Measurements from ENCODE around the gene RXFP3.
"Not testable (repeated sequence)": the region's sequence is repeated elsewhere in the genome, so short reads cannot be mapped to it uniquely, and the experiment has no call there.

The RXFP3 gene

GRCh38 chr5:33937017-33937706 is 976 bp downstream of the RXFP3 start:
- no peak for DNase-seq (ENCODE audit: low spot score)

DNA sequence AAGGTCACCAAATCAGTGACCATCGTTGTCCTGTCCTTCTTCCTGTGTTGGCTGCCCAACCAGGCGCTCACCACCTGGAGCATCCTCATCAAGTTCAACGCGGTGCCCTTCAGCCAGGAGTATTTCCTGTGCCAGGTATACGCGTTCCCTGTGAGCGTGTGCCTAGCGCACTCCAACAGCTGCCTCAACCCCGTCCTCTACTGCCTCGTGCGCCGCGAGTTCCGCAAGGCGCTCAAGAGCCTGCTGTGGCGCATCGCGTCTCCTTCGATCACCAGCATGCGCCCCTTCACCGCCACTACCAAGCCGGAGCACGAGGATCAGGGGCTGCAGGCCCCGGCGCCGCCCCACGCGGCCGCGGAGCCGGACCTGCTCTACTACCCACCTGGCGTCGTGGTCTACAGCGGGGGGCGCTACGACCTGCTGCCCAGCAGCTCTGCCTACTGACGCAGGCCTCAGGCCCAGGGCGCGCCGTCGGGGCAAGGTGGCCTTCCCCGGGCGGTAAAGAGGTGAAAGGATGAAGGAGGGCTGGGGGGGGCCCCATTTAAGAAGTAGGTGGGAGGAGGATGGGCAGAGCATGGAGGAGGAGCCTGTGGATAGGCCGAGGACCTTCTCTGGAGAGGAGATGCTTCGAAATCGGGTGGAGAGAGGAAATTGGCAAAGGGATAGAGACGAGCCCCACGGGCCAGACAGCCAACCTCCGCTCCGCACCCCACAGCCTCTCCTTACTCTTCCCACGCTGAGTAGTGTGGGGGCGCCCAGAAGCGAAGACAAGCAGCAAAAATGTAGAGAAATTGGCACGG is 1.7 kb downstream of the RXFP3 start:
- DNase-seq (ENCODE audit: low spot score), result no peak

DNA sequence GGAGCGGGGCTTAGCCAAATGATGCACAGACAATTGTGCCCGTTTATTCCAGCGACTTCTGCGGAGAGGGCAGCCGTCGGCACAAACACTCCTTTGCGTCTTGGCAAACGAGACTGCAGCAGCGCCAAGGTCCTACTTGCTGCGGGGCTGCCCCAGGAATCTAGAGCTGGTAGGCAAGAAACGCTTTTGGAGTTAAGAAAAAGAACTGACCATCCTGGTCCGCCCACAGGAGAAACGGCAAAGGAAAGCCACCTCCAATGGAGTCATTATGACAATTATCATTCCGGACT is 2.3 kb downstream of the RXFP3 start:
- DNase-seq (ENCODE audit: low spot score), result no peak

- no peak for DNase-seq (ENCODE audit: low spot score)
These were observed 2.7 kb downstream of the RXFP3 start for GRCh38 chr5:33938881-33939280.

DNA sequence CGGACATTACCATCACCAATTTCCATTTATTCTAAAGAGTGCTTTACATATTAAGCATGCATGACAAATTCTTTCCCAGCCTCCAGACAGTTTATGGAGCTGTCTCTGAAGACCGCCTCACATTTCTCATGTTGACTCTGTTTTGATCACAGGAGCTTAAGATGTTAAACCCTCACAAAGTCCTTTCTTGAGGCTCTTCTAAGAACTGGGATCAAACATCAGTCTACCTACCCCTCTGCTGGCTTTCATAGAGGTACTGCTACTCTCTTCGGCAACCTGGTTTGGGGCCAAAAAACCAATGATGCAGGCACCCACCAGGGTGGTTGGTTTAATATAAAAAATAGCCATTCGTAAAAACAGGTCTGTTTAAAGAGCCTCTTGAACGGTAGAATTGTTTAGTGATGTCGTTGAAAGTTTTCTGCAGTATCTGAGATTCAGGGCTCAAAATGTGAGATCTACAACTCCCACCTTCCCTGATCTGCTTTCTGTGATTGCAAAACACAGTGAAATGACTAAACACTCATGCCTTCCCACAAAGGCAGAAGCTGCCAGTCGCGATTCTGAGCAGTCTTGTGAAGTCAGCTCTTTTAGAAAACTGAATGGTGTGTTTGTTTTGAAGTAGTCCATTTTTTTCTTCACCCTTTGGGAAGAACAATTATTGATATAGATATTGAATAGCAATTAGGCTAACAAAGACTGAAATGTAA is 3.5 kb downstream of the RXFP3 start:
- DNase-seq (ENCODE audit: low spot score), result no peak

DNA sequence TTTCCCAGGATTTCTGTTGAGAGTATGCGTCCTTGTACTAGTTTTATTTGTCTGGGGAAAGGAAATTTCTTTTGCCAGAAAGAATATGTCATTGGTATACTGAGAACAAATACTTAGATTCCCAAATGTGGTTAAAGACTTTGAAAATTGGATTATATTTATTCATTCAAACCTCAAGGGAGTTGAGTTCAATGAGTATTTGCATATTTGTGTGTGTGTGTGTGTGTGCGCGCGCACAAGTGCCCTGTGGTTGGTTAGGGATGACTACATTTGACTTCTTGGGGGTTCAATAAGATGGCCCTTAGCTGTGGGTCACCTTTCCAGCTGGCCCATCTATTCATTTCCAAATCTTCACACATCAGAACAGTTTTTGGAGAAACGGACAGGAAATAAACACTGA is 4.9 kb downstream of the RXFP3 start:
- no peak for DNase-seq (ENCODE audit: low spot score)

GRCh38 chr5:33944543-33945132 is 8.5 kb downstream of the RXFP3 start:
- no peak for DNase-seq (ENCODE audit: low spot score)

- DNase-seq (ENCODE audit: low spot score), result not testable (repeated sequence)
These were observed 16.0 kb downstream of the RXFP3 start for GRCh38 chr5:33952175-33952574.

- DNase-seq (ENCODE audit: low spot score), result no peak
These were observed 21.5 kb downstream of the RXFP3 start for GRCh38 chr5:33957577-33958150.

- no peak for DNase-seq (ENCODE audit: low spot score)
These were observed 22.0 kb downstream of the RXFP3 start for GRCh38 chr5:33958176-33958575.

- DNase-seq (ENCODE audit: low spot score), result no peak
These were observed 28.0 kb downstream of the RXFP3 start for GRCh38 chr5:33964132-33964700.

GRCh38 chr5:33966805-33967204 is 30.6 kb downstream of the RXFP3 start:
- no peak for DNase-seq (ENCODE audit: low spot score)

DNA sequence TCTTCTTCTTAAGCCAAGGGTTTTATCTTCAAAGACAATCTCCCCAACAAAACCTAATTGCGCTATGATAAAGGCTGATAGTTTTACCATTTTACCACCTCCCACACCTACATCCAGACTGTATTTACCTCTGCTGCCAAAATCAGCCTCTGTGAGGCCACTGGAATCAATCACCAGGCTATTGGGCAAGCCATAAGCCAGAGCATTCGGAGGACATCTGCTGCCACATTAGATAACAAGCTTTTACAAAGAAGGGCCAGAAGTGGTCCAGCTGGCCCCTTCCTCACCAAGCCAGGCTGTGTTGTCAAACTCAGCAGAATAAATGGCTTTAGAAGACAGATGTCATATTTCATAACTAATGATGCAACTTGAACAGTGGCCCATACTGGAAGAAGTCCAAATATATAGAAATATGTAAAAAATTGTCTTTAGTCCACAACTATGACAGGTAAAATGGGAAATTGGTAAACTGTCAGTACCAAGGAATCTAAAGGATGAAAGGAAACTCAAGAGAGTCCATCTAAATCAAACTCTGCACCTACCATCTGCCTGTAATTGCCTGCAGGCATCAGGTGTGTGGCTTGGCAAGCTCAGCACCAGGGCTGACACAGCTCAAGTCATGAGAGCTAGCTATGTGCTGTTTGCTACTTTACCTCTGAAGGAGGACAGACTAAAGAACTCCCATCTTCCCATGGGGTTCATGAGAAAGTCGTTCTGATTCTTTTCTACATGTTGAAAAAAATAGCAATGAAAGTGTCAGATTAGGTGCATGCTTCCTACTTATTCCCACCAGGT is 32.2 kb downstream of the RXFP3 start:
- DNase-seq (ENCODE audit: low spot score), result no peak

DNA sequence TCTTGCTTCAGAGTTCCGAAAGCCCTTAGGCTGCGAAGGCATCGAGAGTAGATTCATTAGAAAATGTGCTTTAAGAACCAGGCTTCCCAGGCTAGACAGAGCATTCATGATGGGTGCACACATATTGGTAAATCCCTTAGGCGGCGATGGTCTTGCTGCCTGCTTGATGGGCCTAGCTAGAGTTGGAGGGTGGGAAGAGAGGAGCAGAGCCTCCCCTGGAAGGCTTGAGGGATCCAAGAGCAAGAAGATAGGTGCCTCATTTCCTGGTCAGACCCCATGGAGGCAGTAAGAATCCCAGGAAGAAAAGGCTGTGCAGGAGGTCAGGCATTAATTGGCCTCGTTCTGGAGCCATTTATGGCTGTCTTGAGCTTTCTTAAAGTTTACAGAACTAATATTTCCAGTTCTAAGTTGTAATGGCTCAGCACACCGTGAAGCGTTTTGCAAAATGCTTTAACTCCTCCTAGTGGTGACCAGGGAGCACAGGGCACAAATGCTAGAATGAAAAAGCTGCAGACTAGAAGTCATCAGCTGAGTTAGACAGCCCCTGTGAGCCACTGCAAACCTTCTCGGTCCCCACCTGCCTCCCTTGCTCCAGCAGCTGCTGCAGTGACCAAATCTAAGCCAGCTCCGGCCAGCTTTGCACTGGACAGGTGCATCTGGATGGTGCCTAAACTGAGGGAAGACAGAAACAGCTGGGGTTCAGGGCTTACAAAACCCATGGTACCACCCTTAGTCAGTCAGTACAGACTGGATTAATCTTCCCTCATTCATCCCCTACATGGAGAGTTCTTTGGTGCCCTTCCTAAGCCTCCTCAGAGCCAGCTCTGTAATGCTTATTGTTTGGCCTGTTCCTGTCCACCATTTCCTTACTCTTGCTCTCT is 33.6 kb downstream of the RXFP3 start:
- DNase-seq (ENCODE audit: low spot score), result peak; percentile 12

GRCh38 chr5:33973271-33973670 is 37.1 kb downstream of the RXFP3 start:
- no peak for DNase-seq (ENCODE audit: low spot score)

GRCh38 chr5:33975852-33976251 is 39.7 kb downstream of the RXFP3 start:
- DNase-seq (ENCODE audit: low spot score), result no peak

GRCh38 chr5:33976307-33976706 is 40.1 kb downstream of the RXFP3 start:
- no peak for DNase-seq (ENCODE audit: low spot score)

DNA sequence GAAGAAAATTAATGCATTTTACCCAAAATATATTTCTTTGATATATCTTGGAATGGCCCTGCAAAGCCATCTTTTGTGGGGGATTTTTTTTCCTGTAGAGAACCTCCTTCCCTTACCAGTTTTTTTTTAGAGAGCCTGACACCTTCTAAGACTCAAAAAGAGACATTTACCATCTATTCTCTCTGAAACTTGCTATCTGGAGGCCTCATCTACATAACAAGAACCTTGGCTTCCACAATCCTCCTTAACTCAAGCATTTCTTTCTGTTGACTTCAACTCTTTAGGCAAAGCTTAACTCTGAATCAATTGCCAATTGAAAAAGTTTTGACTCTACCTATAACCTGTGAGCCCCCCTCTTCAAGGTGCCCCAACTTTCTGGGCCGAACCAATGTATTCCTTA is 42.1 kb downstream of the RXFP3 start:
- DNase-seq (ENCODE audit: low spot score), result no peak

DNA sequence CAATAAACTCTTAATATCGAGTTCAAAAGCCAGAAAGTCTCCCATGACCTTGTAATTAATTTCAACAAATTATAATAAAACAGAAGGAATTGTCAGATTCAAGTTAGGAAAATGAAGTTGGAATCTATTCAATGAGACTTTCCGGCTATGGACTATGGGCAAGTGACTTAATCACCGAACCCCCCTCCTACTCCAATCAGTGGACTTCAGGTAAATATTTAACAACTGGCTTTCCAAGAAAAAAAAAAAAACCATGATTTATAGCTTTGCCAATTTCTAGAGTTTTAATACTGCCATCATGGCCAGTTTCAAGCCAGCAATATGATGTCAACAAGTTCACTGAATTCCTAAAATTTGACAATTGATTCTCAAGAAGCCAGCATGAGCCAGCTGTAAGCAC is 43.8 kb downstream of the RXFP3 start:
- no peak for DNase-seq (ENCODE audit: low spot score)

DNA sequence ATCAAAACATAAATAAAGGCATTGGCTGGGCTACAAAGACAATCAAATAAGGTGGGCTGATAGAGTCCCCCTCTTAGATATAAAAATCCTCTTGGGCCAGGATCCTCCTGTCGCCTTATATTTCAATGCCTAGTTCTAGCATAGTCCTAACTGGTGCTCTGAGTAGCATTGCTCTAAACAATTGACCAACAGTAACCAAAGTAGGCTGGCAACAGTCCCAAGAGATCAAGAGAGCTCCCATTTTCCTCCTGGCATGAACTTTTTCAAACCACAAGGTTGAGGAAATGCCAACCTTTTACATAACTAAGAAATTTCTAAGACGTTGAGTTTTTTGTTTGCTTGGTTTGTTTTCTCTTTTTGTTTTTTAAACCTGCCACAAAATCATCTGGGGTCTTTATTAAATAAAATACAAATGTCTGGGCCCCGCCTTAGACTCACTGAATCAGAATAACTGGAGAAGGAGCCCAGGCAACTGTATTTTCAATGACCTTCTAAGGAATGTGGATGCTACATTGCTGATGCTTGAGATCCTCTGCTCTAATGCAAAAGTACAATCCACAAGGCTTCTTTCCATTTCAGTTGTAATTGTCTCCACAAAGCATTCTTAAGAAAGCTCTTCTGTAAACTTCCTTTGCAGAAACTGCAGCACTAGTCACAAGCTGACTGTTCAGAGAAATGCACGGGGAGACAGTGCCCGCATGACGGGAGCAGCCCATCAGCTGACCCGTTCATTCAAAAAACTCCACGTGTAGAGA is 45.4 kb downstream of the RXFP3 start:
- no peak for DNase-seq (ENCODE audit: low spot score)
